Kidney (tissue), 14 donors: ENCODE data around the gene AMZ1. TPM values are rescaled to one million over a fixed set of nuclear protein-coding genes. Genes with fewer than 3 reads are reported as not detected.

Experiments used
- DNase-seq, 5 donors: peaks; one replicate each; pipeline ENCODE4 v3.0.0-alpha.2; 2013 to 2020
- FAIRE-seq: peaks from 2 replicates; lab custom pipeline; 2012; peaks lifted over from hg19 to GRCh38; lab: Jason Lieb, UNC
- H3K27ac ChIP-seq, 2 donors: one replicate each; pipeline ENCODE4 v1.7.0; 2013; ENCODE audit warnings: low read depth in 2 of 2, low read length in 2 of 2, inconsistent platforms in 1 of 2
- H3K27me3 ChIP-seq: one replicate; pipeline ENCODE4 v1.7.1; 2013; ENCODE audit warnings: low read length, inconsistent platforms; ENCODE audit not compliant: control insufficient read depth, insufficient read depth
- H3K36me3 ChIP-seq, 3 donors: one replicate each; pipeline versions ENCODE4 v1.7.0 to v1.7.1; 2013; ENCODE audit warnings: low read length in 3 of 3, control low read depth in 1 of 3, inconsistent platforms in 1 of 3; ENCODE audit not compliant: insufficient read depth in 3 of 3, control insufficient read depth in 2 of 3
- H3K4me1 ChIP-seq, 3 donors: one replicate each; pipeline versions ENCODE4 v1.7.0 to v1.7.1; 2013; ENCODE audit warnings: low read length in 3 of 3, inconsistent platforms in 1 of 3, low read depth in 1 of 3; ENCODE audit not compliant: control insufficient read depth in 2 of 3, insufficient read depth in 2 of 3
- H3K4me3 ChIP-seq, 3 donors: one replicate each; pipeline versions ENCODE4 v1.7.0 to v1.8.1; 2013; ENCODE audit warnings: low read length in 3 of 3, control low read depth in 1 of 3, inconsistent platforms in 1 of 3
- H3K9ac ChIP-seq, 3 donors: one replicate each; pipeline versions ENCODE4 v1.7.0 to v1.7.1; 2013; ENCODE audit warnings: low read length in 3 of 3, control low read depth in 1 of 3, inconsistent platforms in 1 of 3
- H3K9me3 ChIP-seq, 3 donors: one replicate each; pipeline versions ENCODE4 v1.7.0 to v1.7.1; 2013; ENCODE audit warnings: low read length in 3 of 3, control low read depth in 1 of 3, inconsistent platforms in 1 of 3; ENCODE audit not compliant: control insufficient read depth in 2 of 3, insufficient read depth in 1 of 3
- intact Hi-C: fragments of 100-400 bp; cut with DNase I; formaldehyde crosslinking; loops from one replicate; pipeline ENCODE4 v1.11.1; 2022
- polyA plus RNA-seq: library from polyadenylated mRNA; stranded (reverse); fragments of 350-450 nt; fragmentation: Illumina TruSeq; extraction: RNeasy Lipid Tissue Mini Kit (QIAGEN cat#74804); gene quantifications from one replicate; pipeline ENCODE4 v1.2.3, GENCODE V29; 2014; ENCODE audit warnings: low read depth, low replicate concordance; ENCODE audit not compliant: insufficient read depth
- total RNA-seq: library from RNA; stranded (reverse); fragmentation: NEBNext Ultra II Directional; extraction: Animal tissue kit (Norgen Biotek cat#: 25700); gene quantifications from one replicate; pipeline ENCODE4 v1.2.1, GENCODE V29; 2021
- TF ChIP-seq, protein P1 (sequence below): IDR thresholded peaks from 3 replicates; pipeline ENCODE4 v1.5.1; 2012; ENCODE audit warnings: mild to moderate bottlenecking, moderate library complexity, borderline replicate concordance; ENCODE audit not compliant: insufficient read depth; ENCODE audit errors: extremely low read depth
- donor health status: control.
- donor health status: control.
- donor health status: control.
- donor health status: control.
- donor health status: control.
- donor health status: DM: yes; HTN: yes; CAD: no.
- donor health status: Normal renal cell carcinoma (clear cell type).

Gene AMZ1
- total and polyA plus RNA-seq, 2 donors from 2014 or later = 0.16 TPM; not detected in 1

DNA sequence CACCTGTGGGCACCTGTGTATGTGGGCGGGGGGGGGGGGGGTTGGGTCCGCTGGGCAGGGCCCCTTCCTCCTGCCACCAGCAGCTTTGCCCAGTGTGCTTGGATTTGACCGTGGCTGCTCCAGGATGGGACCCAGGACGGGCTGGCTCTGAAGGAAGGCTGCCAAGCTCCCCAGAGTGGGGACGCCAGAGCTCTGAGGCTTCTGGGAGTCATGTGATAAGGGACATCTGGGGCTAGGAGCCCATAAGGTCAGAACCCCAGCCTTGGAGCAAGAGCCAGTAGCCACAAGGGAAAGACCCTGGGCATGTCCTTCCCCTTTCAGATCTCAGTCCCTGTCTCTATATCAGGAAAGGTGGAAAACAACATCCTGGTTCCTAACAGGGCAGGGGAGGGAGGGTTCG is 21.8 kb upstream of the AMZ1 start:
- Histone ChIP-seq H3K27ac (no peak overlapping the region), H3K36me3 (no peaks in the 10 kb centered on the region), H3K9me3 (no peaks in the 10 kb centered on the region), H3K4me1 (peaks cover 0 to 14% (median 5%) of the 10 kb centered on the region in 3 donors), H3K4me3 (no peak overlapping the region), H3K9ac (no peak overlapping the region), H3K27me3 (no peaks in the 10 kb centered on the region)
- TF ChIP-seq, protein P1, sequence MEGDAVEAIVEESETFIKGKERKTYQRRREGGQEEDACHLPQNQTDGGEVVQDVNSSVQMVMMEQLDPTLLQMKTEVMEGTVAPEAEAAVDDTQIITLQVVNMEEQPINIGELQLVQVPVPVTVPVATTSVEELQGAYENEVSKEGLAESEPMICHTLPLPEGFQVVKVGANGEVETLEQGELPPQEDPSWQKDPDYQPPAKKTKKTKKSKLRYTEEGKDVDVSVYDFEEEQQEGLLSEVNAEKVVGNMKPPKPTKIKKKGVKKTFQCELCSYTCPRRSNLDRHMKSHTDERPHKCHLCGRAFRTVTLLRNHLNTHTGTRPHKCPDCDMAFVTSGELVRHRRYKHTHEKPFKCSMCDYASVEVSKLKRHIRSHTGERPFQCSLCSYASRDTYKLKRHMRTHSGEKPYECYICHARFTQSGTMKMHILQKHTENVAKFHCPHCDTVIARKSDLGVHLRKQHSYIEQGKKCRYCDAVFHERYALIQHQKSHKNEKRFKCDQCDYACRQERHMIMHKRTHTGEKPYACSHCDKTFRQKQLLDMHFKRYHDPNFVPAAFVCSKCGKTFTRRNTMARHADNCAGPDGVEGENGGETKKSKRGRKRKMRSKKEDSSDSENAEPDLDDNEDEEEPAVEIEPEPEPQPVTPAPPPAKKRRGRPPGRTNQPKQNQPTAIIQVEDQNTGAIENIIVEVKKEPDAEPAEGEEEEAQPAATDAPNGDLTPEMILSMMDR = no peak
- no peak for DNase-seq
- intact Hi-C loops = no loop called here
- FAIRE-seq = no peak

GRCh38 chr7:2666588-2667250 is 21.3 kb upstream of the AMZ1 start:
- Histone ChIP-seq H3K36me3 (no peaks in the 10 kb centered on the region), H3K9me3 (no peaks in the 10 kb centered on the region), H3K4me1 (peaks cover 0 to 14% (median 5%) of the 10 kb centered on the region in 3 donors), H3K9ac (no peak overlapping the region), H3K27me3 (no peaks in the 10 kb centered on the region), H3K27ac (peak overlapping the region in 1 of 2 donors; percentile 43), H3K4me3 (no peak overlapping the region)
- intact Hi-C loops = no loop called here
- DNase-seq = no peak
- no peak for FAIRE-seq
- TF ChIP-seq, protein P1 = no peak

- Histone ChIP-seq H3K27me3 (no peaks in the 10 kb centered on the region), H3K4me3 (no peak overlapping the region), H3K9me3 (no peaks in the 10 kb centered on the region), H3K9ac (no peak overlapping the region), H3K4me1 (peaks cover 0 to 10% (median 5%) of the 10 kb centered on the region in 3 donors), H3K27ac (no peak overlapping the region), H3K36me3 (no peaks in the 10 kb centered on the region)
- FAIRE-seq = no peak
- TF ChIP-seq, protein P1 = no peak
- intact Hi-C loops = no loop called here
- peak in 1 of 5 donors; percentile 65 for DNase-seq
These were observed 20.2 kb upstream of the AMZ1 start for GRCh38 chr7:2667843-2668242.
